Lower leg skin (tissue), 4 donors: ENCODE measurements around the gene SLC27A2. TPM values are rescaled to one million over a fixed set of nuclear protein-coding genes. Genes with fewer than 3 reads are reported as not detected.

Source experiments
- DNase-seq, 2 donors: peaks; one replicate each; pipeline ENCODE4 v3.0.0-alpha.2; 2019; ENCODE audit warnings: low spot score in 2 of 2
- H3K4me3 ChIP-seq: fragments of 200-600 bp; sonication (generic); 2 replicates; pipeline ENCODE4 v1.5.1; 2017; ENCODE audit warnings: mild to moderate bottlenecking, low read depth; ENCODE audit not compliant: poor library complexity, severe bottlenecking
- CTCF ChIP-seq, 3 donors: fragments of 450-650 bp; IDR thresholded peaks; one replicate each; pipeline ENCODE4 v1.5.1; 2016; ENCODE audit warnings: antibody characterized with exemption in 3 of 3, mild to moderate bottlenecking in 3 of 3, moderate library complexity in 2 of 3
- POLR2A ChIP-seq, 2 donors: fragments of 450-650 bp; IDR thresholded peaks; one replicate each; pipeline ENCODE4 v1.6.1; 2016 to 2017; ENCODE audit warnings: antibody characterized with exemption in 2 of 2, mild to moderate bottlenecking in 1 of 2, moderate library complexity in 1 of 2
- WGBS, 2 donors: methylation state at CpG; one replicate each; pipeline ENCODE4 v1.1.5; 2018; 5-methylcytosine and 5-hydroxymethylcytosine counted together
- intact Hi-C: fragments of 100-400 bp; cut with DNase I; formaldehyde crosslinking; loops from one replicate; pipeline ENCODE4 v1.15.0; 2023; ENCODE audit warnings: low total_unique reads
- total RNA-seq, 4 donors: library from RNA; depleted of rRNA; stranded (reverse); fragments of >200 nt; gene quantifications; one replicate each; pipeline ENCODE4 v1.1.0, GENCODE V29; 2016

The SLC27A2 gene
- total RNA-seq, 4 donors from 2014 or later: 0.53 to 4.1 (median 1.3) TPM

GRCh38 chr15:50233192-50233736 lies 51.3 kb downstream of the SLC27A2 start:
- DNase-seq: no peak
- intact Hi-C loops: no loop called here
- no peak for TF ChIP-seq POLR2A (IDR thresholded peaks at IDR 0.05)
- TF ChIP-seq CTCF (IDR thresholded peaks at IDR 0.05): no peak
- no peak overlapping the region for H3K4me3 ChIP-seq

- 44 to 48% methylated on average over 2 of the region's 2 CpGs for WGBS, 2 donors
- H3K4me3 ChIP-seq: no peak overlapping the region
- DNase-seq: no peak
- intact Hi-C loops: no loop called here
- TF ChIP-seq CTCF (IDR thresholded peaks at IDR 0.05): no peak
These were observed 52.8 kb downstream of the SLC27A2 start for GRCh38 chr15:50234764-50235163.

GRCh38 chr15:50235794-50236193 lies 53.8 kb downstream of the SLC27A2 start:
- intact Hi-C loops: no loop called here
- no peak overlapping the region for H3K4me3 ChIP-seq
- WGBS, 2 donors: 90 to 95% methylated on average over 1 of the region's 1 CpG
- TF ChIP-seq POLR2A (IDR thresholded peaks at IDR 0.05) (no peak), CTCF (IDR thresholded peaks at IDR 0.05) (no peak)
- DNase-seq: no peak

- intact Hi-C loops: no loop called here
These were observed 54.4 kb downstream of the SLC27A2 start for GRCh38 chr15:50236433-50236832.

GRCh38 chr15:50238255-50238654 lies 56.3 kb downstream of the SLC27A2 start:
- no peak for DNase-seq
- WGBS, 2 donors: 87 to 95% methylated on average over 2 of the region's 2 CpGs
- intact Hi-C loops: no loop called here
- H3K4me3 ChIP-seq: no peak overlapping the region
- no peak for TF ChIP-seq POLR2A (IDR thresholded peaks at IDR 0.05)
- no peak for TF ChIP-seq CTCF (IDR thresholded peaks at IDR 0.05)

More at GRCh38 chr15:50236433-50236832, 54.4 kb downstream of the SLC27A2 start:
- TF ChIP-seq CTCF (IDR thresholded peaks at IDR 0.05) (no peak), POLR2A (IDR thresholded peaks at IDR 0.05) (no peak)
- WGBS, 2 donors: 94 to 97% methylated on average over 9 of the region's 9 CpGs
- DNase-seq: no peak
- no peak overlapping the region for H3K4me3 ChIP-seq
